WTC11 (cell line): ENCODE data around the gene PGLYRP2. TPM values are rescaled to one million over a fixed set of nuclear protein-coding genes. Genes with fewer than 3 reads are reported as not detected.

Experiments used
- ATAC-seq: fragments of 200-7000 bp; cut with Tn5 transposase; 2 replicates; pipeline ENCODE4 v1.10.0; 2021; ENCODE audit warnings: mild to moderate bottlenecking, moderate library complexity
- CTCF ChIA-PET: fragments of 300-600 bp; sonication (Branson Sonifier 250); formaldehyde crosslinking; loops from one replicate; lab custom pipeline; 2021; ENCODE audit warnings: antibody characterized with exemption; lab: Charles Lee
- POLR2A ChIA-PET: fragments of 350-600 bp; sonication (Branson Sonifier 250); formaldehyde crosslinking; loops from one replicate; lab custom pipeline; 2021; ENCODE audit warnings: antibody characterized with exemption; lab: Charles Lee
- DNase-seq: peaks from one replicate; pipeline ENCODE4 v3.0.0; 2021; ENCODE audit warnings: low spot score
- H3K27ac Mint-ChIP-seq: 2 replicates; pipeline ENCODE4 v1.8.0; 2021; ENCODE audit warnings: mixed read lengths
- H3K27me3 Mint-ChIP-seq: 2 replicates; pipeline ENCODE4 v1.8.0; 2021; ENCODE audit warnings: low read depth, mild to moderate bottlenecking, moderate library complexity, mixed read lengths
- H3K36me3 Mint-ChIP-seq: 2 replicates; pipeline ENCODE4 v1.8.0; 2021; ENCODE audit warnings: mixed read lengths
- H3K4me1 Mint-ChIP-seq: 2 replicates; pipeline ENCODE4 v1.8.0; 2022; ENCODE audit warnings: mixed read lengths
- H3K4me3 Mint-ChIP-seq: 2 replicates; pipeline ENCODE4 v1.8.0; 2021; ENCODE audit warnings: mild to moderate bottlenecking, moderate library complexity, mixed read lengths
- H3K9me3 Mint-ChIP-seq: 2 replicates; pipeline ENCODE4 v1.8.0; 2021; ENCODE audit warnings: mixed read lengths
- CBFB ChIP-seq: sonication (generic); formaldehyde crosslinking; IDR thresholded peaks from 2 replicates; pipeline ENCODE4 v1.8.1; 2022; ENCODE audit warnings: mild to moderate bottlenecking, low read depth, missing genetic modification reagents
- CREB1 ChIP-seq: sonication (generic); formaldehyde crosslinking; IDR thresholded peaks from 2 replicates; pipeline ENCODE4 v1.8.0; 2023; ENCODE audit warnings: mild to moderate bottlenecking, missing genetic modification reagents
- CREM ChIP-seq: sonication (generic); formaldehyde crosslinking; IDR thresholded peaks from 2 replicates; pipeline ENCODE4 v1.8.1; 2022; ENCODE audit warnings: mild to moderate bottlenecking, missing genetic modification reagents, moderate library complexity
- ESRRA ChIP-seq: sonication (generic); formaldehyde crosslinking; IDR thresholded peaks from 2 replicates; pipeline ENCODE4 v1.8.1; 2022; ENCODE audit warnings: mild to moderate bottlenecking, missing genetic modification reagents, borderline replicate concordance
- FOXP1 ChIP-seq: sonication (generic); formaldehyde crosslinking; IDR thresholded peaks from 2 replicates; pipeline ENCODE4 v1.8.0; 2022; ENCODE audit warnings: missing genetic modification reagents, mild to moderate bottlenecking, moderate library complexity, borderline replicate concordance
- GABPB1 ChIP-seq: sonication (generic); formaldehyde crosslinking; IDR thresholded peaks from 2 replicates; pipeline ENCODE4 v1.8.1; 2023; ENCODE audit warnings: mild to moderate bottlenecking, missing genetic modification reagents
- GTF2I ChIP-seq: fragments of 250-450 bp; sonication (Bioruptor Pico); conservative IDR thresholded peaks from 2 replicates; pipeline ENCODE4 v1.4.0; 2021; ENCODE audit warnings: mild to moderate bottlenecking
- JAZF1 ChIP-seq: fragments of 250-450 bp; sonication (Bioruptor Pico); IDR thresholded peaks from 2 replicates; pipeline ENCODE4 v1.9.0; 2021; ENCODE audit warnings: moderate library complexity, mild to moderate bottlenecking, inconsistent platforms
- NFATC4 ChIP-seq: fragments of 250-450 bp; sonication (Bioruptor Pico); IDR thresholded peaks from 2 replicates; pipeline ENCODE4 v1.9.0; 2021; ENCODE audit warnings: mild to moderate bottlenecking
- SOX15 ChIP-seq: fragments of 250-450 bp; sonication (Bioruptor Pico); IDR thresholded peaks from 2 replicates; pipeline ENCODE4 v1.9.0; 2021; ENCODE audit warnings: mild to moderate bottlenecking
- ZNF138 ChIP-seq: sonication (generic); formaldehyde crosslinking; conservative IDR thresholded peaks from 2 replicates; pipeline ENCODE4 v1.8.1; 2022; ENCODE audit warnings: mild to moderate bottlenecking, moderate library complexity, missing genetic modification reagents
- ZNF263 ChIP-seq: sonication (generic); formaldehyde crosslinking; IDR thresholded peaks from 2 replicates; pipeline ENCODE4 v1.8.1; 2022; ENCODE audit warnings: low read depth, mild to moderate bottlenecking, moderate library complexity, missing genetic modification reagents
- ZNF671 ChIP-seq: fragments of 250-450 bp; sonication (Bioruptor Pico); IDR thresholded peaks from 2 replicates; pipeline ENCODE4 v1.8.0; 2021; ENCODE audit warnings: mild to moderate bottlenecking
- total RNA-seq: library from RNA; stranded (reverse); gene quantifications from 3 replicates; pipeline ENCODE4 v1.2.3, GENCODE V29; 2021
- TF ChIP-seq, protein P1 (sequence below): fragments of 250-450 bp; sonication (Bioruptor Pico); IDR thresholded peaks from 2 replicates; pipeline ENCODE4 v1.9.0; 2021; ENCODE audit warnings: mild to moderate bottlenecking, borderline replicate concordance
- TF ChIP-seq, protein P2 (sequence below): sonication (generic); formaldehyde crosslinking; IDR thresholded peaks from 2 replicates; pipeline ENCODE4 v1.8.0; 2023; ENCODE audit warnings: missing genetic modification reagents, mild to moderate bottlenecking, borderline replicate concordance
- TF ChIP-seq, protein P3 (sequence below): sonication (generic); formaldehyde crosslinking; IDR thresholded peaks from 2 replicates; pipeline ENCODE4 v1.8.0; 2022; ENCODE audit warnings: mild to moderate bottlenecking, missing genetic modification reagents
- TF ChIP-seq, protein P4 (sequence below): fragments of 250-450 bp; sonication (Bioruptor Pico); IDR thresholded peaks from 2 replicates; pipeline ENCODE4 v2.1.2; 2022; ENCODE audit warnings: mild to moderate bottlenecking, moderate library complexity
- TF ChIP-seq, protein P5 (sequence below): fragments of 200-600 bp; IDR thresholded peaks from 2 replicates; pipeline ENCODE4 v1.8.0; 2022; ENCODE audit warnings: antibody characterized with exemption
- TF ChIP-seq, protein P6 (sequence below): sonication (generic); formaldehyde crosslinking; IDR thresholded peaks from 2 replicates; pipeline ENCODE4 v1.8.1; 2022; ENCODE audit warnings: low read depth, mild to moderate bottlenecking, moderate library complexity, missing genetic modification reagents, borderline replicate concordance

PGLYRP2 gene
- total RNA-seq, 1 experiment from 2014 or later: not detected

DNA sequence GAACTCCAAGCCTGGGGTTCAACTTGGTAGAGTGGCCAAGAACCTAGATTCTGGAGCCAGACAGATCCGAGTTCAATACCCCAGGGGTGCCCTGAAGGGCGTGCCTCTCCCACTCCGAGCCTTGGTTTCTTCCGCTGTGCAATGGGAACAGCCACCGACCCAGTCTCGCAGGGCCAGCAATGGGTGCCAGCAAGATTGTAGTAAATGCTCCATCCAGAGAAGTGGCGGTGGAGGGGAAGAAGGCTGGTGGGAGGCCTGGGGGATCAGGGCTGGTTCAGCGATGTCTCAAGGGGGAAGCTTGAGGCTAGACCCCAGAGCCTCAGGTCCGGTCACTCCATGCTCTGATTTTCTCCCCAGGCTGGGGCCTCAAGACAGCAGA lies 34.1 kb downstream of the PGLYRP2 start:
- TF ChIP-seq, protein P1, sequence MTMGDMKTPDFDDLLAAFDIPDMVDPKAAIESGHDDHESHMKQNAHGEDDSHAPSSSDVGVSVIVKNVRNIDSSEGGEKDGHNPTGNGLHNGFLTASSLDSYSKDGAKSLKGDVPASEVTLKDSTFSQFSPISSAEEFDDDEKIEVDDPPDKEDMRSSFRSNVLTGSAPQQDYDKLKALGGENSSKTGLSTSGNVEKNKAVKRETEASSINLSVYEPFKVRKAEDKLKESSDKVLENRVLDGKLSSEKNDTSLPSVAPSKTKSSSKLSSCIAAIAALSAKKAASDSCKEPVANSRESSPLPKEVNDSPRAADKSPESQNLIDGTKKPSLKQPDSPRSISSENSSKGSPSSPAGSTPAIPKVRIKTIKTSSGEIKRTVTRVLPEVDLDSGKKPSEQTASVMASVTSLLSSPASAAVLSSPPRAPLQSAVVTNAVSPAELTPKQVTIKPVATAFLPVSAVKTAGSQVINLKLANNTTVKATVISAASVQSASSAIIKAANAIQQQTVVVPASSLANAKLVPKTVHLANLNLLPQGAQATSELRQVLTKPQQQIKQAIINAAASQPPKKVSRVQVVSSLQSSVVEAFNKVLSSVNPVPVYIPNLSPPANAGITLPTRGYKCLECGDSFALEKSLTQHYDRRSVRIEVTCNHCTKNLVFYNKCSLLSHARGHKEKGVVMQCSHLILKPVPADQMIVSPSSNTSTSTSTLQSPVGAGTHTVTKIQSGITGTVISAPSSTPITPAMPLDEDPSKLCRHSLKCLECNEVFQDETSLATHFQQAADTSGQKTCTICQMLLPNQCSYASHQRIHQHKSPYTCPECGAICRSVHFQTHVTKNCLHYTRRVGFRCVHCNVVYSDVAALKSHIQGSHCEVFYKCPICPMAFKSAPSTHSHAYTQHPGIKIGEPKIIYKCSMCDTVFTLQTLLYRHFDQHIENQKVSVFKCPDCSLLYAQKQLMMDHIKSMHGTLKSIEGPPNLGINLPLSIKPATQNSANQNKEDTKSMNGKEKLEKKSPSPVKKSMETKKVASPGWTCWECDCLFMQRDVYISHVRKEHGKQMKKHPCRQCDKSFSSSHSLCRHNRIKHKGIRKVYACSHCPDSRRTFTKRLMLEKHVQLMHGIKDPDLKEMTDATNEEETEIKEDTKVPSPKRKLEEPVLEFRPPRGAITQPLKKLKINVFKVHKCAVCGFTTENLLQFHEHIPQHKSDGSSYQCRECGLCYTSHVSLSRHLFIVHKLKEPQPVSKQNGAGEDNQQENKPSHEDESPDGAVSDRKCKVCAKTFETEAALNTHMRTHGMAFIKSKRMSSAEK (CRISPR knock-in tag): no peak
- TF ChIP-seq, protein P2, sequence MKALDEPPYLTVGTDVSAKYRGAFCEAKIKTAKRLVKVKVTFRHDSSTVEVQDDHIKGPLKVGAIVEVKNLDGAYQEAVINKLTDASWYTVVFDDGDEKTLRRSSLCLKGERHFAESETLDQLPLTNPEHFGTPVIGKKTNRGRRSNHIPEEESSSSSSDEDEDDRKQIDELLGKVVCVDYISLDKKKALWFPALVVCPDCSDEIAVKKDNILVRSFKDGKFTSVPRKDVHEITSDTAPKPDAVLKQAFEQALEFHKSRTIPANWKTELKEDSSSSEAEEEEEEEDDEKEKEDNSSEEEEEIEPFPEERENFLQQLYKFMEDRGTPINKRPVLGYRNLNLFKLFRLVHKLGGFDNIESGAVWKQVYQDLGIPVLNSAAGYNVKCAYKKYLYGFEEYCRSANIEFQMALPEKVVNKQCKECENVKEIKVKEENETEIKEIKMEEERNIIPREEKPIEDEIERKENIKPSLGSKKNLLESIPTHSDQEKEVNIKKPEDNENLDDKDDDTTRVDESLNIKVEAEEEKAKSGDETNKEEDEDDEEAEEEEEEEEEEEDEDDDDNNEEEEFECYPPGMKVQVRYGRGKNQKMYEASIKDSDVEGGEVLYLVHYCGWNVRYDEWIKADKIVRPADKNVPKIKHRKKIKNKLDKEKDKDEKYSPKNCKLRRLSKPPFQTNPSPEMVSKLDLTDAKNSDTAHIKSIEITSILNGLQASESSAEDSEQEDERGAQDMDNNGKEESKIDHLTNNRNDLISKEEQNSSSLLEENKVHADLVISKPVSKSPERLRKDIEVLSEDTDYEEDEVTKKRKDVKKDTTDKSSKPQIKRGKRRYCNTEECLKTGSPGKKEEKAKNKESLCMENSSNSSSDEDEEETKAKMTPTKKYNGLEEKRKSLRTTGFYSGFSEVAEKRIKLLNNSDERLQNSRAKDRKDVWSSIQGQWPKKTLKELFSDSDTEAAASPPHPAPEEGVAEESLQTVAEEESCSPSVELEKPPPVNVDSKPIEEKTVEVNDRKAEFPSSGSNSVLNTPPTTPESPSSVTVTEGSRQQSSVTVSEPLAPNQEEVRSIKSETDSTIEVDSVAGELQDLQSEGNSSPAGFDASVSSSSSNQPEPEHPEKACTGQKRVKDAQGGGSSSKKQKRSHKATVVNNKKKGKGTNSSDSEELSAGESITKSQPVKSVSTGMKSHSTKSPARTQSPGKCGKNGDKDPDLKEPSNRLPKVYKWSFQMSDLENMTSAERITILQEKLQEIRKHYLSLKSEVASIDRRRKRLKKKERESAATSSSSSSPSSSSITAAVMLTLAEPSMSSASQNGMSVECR (CRISPR knock-in tag): no peak
- no peak for TF ChIP-seq ESRRA (CRISPR knock-in tag)
- TF ChIP-seq, protein P3, sequence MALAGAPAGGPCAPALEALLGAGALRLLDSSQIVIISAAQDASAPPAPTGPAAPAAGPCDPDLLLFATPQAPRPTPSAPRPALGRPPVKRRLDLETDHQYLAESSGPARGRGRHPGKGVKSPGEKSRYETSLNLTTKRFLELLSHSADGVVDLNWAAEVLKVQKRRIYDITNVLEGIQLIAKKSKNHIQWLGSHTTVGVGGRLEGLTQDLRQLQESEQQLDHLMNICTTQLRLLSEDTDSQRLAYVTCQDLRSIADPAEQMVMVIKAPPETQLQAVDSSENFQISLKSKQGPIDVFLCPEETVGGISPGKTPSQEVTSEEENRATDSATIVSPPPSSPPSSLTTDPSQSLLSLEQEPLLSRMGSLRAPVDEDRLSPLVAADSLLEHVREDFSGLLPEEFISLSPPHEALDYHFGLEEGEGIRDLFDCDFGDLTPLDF (CRISPR knock-in tag): no peak
- TF ChIP-seq CREB1 (CRISPR knock-in tag): no peak
- TF ChIP-seq CBFB (CRISPR knock-in tag): no peak
- TF ChIP-seq FOXP1: no peak
- TF ChIP-seq, protein P4, sequence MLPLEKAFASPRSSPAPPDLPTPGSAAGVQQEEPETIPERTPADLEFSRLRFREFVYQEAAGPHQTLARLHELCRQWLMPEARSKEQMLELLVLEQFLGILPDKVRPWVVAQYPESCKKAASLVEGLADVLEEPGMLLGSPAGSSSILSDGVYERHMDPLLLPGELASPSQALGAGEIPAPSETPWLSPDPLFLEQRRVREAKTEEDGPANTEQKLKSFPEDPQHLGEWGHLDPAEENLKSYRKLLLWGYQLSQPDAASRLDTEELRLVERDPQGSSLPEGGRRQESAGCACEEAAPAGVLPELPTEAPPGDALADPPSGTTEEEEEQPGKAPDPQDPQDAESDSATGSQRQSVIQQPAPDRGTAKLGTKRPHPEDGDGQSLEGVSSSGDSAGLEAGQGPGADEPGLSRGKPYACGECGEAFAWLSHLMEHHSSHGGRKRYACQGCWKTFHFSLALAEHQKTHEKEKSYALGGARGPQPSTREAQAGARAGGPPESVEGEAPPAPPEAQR: no peak
- no peak for TF ChIP-seq ZNF138 (CRISPR knock-in tag)
- TF ChIP-seq ZNF263 (CRISPR knock-in tag): no peak
- TF ChIP-seq, protein P5, sequence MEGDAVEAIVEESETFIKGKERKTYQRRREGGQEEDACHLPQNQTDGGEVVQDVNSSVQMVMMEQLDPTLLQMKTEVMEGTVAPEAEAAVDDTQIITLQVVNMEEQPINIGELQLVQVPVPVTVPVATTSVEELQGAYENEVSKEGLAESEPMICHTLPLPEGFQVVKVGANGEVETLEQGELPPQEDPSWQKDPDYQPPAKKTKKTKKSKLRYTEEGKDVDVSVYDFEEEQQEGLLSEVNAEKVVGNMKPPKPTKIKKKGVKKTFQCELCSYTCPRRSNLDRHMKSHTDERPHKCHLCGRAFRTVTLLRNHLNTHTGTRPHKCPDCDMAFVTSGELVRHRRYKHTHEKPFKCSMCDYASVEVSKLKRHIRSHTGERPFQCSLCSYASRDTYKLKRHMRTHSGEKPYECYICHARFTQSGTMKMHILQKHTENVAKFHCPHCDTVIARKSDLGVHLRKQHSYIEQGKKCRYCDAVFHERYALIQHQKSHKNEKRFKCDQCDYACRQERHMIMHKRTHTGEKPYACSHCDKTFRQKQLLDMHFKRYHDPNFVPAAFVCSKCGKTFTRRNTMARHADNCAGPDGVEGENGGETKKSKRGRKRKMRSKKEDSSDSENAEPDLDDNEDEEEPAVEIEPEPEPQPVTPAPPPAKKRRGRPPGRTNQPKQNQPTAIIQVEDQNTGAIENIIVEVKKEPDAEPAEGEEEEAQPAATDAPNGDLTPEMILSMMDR: no peak
- TF ChIP-seq, protein P6, sequence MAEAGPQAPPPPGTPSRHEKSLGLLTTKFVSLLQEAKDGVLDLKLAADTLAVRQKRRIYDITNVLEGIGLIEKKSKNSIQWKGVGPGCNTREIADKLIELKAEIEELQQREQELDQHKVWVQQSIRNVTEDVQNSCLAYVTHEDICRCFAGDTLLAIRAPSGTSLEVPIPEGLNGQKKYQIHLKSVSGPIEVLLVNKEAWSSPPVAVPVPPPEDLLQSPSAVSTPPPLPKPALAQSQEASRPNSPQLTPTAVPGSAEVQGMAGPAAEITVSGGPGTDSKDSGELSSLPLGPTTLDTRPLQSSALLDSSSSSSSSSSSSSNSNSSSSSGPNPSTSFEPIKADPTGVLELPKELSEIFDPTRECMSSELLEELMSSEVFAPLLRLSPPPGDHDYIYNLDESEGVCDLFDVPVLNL (CRISPR knock-in tag): no peak
- no peak for TF ChIP-seq NFATC4 (CRISPR knock-in tag)
- no peak for TF ChIP-seq SOX15 (CRISPR knock-in tag)
- no peak for TF ChIP-seq ZNF671 (CRISPR knock-in tag)
- TF ChIP-seq JAZF1: no peak
- no peak for TF ChIP-seq GTF2I (CRISPR knock-in tag)
- TF ChIP-seq CREM: no peak
- no peak for TF ChIP-seq GABPB1 (CRISPR knock-in tag)
- H3K27me3 Mint-ChIP-seq: peaks cover 7% of the 10 kb centered on the region; the same call in 1 of the 2 replicates
- no peak for ATAC-seq
- no peaks in the 10 kb centered on the region for H3K36me3 Mint-ChIP-seq
- H3K4me3 Mint-ChIP-seq: no peak overlapping the region
- H3K9me3 Mint-ChIP-seq: no peaks in the 10 kb centered on the region
- H3K27ac Mint-ChIP-seq: no peak overlapping the region
- H3K4me1 Mint-ChIP-seq: peaks cover 7% of the 10 kb centered on the region
- ChIA-PET POLR2A (no interaction called here), CTCF (no interaction called here)
- no peak for DNase-seq
